K562 (cell line): Measurements from ENCODE around the gene NT5DC2.

Experiments
- JUNB ChIP-seq: fragments of 450-650 bp; formaldehyde crosslinking; conservative IDR thresholded peaks from 2 replicates; pipeline ENCODE4 v1.4.0; 2020; ENCODE audit warnings: mild to moderate bottlenecking
- MTA3 ChIP-seq: fragments of 450-650 bp; formaldehyde crosslinking; IDR thresholded peaks from 2 replicates; pipeline ENCODE4 v1.6.1; 2017; ENCODE audit warnings: mild to moderate bottlenecking, borderline replicate concordance
- PHF21A ChIP-seq: fragments of 450-650 bp; IDR thresholded peaks from 2 replicates; pipeline ENCODE4 v1.6.1; 2017; ENCODE audit warnings: low read depth, borderline replicate concordance
- RHOXF2B ChIP-seq: fragments of 250-450 bp; sonication (Bioruptor Pico); conservative IDR thresholded peaks from 2 replicates; pipeline ENCODE4 v1.5.1; 2021
- TCF7 ChIP-seq: sonication (generic); IDR thresholded peaks from 2 replicates; pipeline ENCODE4 v1.6.1; 2016; ENCODE audit warnings: antibody characterized with exemption, borderline replicate concordance

DNA sequence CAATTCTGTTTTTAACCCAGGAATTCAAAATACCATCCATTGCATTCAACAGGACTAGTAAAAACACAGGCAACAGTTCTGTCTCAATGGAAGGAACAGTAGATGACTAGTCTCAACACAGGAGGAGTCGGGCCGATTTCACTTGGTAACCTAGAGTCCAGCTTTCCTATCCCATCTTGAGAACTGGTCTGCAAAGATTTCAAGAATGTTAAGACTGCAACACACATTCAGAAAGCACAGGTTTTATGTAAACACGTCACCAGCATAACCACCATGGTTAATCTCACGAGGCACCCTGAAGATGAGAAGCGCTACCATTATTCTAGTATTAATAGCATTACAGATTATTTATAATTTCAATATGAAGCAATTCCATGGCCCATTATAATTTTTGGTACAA lies 24.8 kb upstream of the NT5DC2 start:
- TF ChIP-seq PHF21A (no peak), TCF7 (no peak), JUNB (no peak), MTA3 (no peak), RHOXF2B (no peak)
